ENCODE data around the gene DCDC2C. TPM values are rescaled to one million over a fixed set of nuclear protein-coding genes. Genes with fewer than 3 reads are reported as not detected.

Gene DCDC2C
- total and polyA plus RNA-seq, 2 donors (not counting 1 experiment from before 2014, with no cell fraction given) = not detected

- Histone ChIP-seq H3K79me2 (ENCODE audit: control insufficient read depth, insufficient read depth, low read length) (no peaks in the 10 kb centered on the region), H3K9me3 (ENCODE audit: control insufficient read depth, insufficient read depth, low read depth, low read length) (no peaks in the 10 kb centered on the region), H3K4me2 (ENCODE audit: extremely low read depth, insufficient read depth, low read length) (no peak overlapping the region), H3K27me3 (ENCODE audit: control insufficient read depth, insufficient read depth, low read length) (no peaks in the 10 kb centered on the region), H3K4me3 (replicated peaks in 1 of 4; ENCODE audit: control extremely low read depth in 1 of 4, insufficient read depth in 1 of 4, low read depth in 3 of 4, low read length in 4 of 4) (no peak overlapping the region), H3K27ac (ENCODE audit: insufficient read depth, low read length) (no peak overlapping the region), H2AFZ (ENCODE audit: low read length) (no peak overlapping the region), H4K20me1 (ENCODE audit: control insufficient read depth, extremely low read depth, insufficient read depth, low read length) (no peaks in the 10 kb centered on the region), H3K36me3 (ENCODE audit: control insufficient read depth, insufficient read depth, low read length) (no peaks in the 10 kb centered on the region), H3K4me1 (ENCODE audit: control insufficient read depth, extremely low read depth, insufficient read depth, low read length) (peaks cover 6% of the 10 kb centered on the region), H3K9ac (ENCODE audit: insufficient read depth, low read length) (no peak overlapping the region)
- no peak for DNase-seq (ENCODE audit: low read depth in 2 of 2)
- no peak for TF ChIP-seq CTCF (conservative IDR thresholded peaks at IDR 0.05 in 1 of 2, IDR thresholded peaks at IDR 0.05 in 1 of 2; ENCODE audit: low read depth in 1 of 2, low read length in 2 of 2)
- TF ChIP-seq EZH2 (IDR thresholded peaks at IDR 0.05; ENCODE audit: low read length, missing control alignments) = no peak
Measured at GRCh38 chr2:3655871-3656761, 47.3 kb upstream of the DCDC2C start.

DNA sequence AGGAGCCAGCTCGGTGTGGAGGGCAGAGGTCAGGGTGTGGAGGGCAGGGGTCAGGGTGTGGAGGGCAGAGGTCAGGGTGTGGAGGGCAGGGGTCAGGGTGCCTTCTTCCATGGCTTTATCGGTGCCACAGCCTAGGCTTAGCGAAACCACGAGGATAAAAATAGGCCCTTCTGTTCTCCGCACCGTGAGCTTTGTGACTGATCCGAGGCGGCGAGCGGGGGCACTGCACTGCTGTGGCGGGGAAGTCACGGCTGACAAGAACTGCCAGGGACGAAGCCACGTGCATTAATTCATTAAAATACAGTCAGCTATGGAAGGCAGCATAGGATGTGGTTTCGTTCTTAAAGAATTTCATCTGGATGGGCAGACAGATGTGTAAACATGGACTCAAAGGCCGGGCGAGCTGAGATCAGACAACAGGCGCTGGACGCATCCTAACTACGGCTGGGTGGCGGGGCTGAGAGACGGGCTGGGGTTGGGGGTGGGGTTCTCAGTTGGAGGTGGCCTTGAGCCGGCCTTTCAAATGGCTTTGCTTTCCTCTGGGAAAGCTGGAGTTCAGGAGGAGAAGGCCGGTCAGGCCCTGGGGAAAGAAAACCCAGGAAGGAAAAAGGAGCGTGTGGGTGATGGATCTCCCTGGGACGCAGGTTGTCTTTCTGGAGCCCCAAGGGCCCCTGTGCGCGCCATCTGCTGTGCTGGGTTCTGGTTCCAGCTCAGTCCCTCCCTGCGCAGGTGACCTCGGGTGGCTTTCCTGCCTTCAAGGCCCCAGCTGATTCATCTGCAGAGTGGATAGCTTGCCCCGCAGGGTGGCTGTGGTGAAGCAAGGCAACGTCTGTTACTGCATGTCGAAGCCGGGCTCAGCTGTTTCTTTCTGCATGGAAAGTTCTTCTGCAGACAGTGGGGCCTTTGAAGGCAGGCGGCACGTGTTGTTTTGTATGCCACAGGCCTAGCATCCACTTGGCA lies 46.3 kb upstream of the DCDC2C start:
- Histone ChIP-seq H3K27me3 (ENCODE audit: control insufficient read depth, insufficient read depth, low read length) (no peaks in the 10 kb centered on the region), H3K36me3 (ENCODE audit: control insufficient read depth, insufficient read depth, low read length) (no peaks in the 10 kb centered on the region), H2AFZ (ENCODE audit: low read length) (peak overlapping the region; percentile 51), H3K9ac (ENCODE audit: insufficient read depth, low read length) (no peak overlapping the region), H3K27ac (ENCODE audit: insufficient read depth, low read length) (no peak overlapping the region), H4K20me1 (ENCODE audit: control insufficient read depth, extremely low read depth, insufficient read depth, low read length) (no peaks in the 10 kb centered on the region), H3K4me3 (replicated peaks in 1 of 4; ENCODE audit: control extremely low read depth in 1 of 4, insufficient read depth in 1 of 4, low read depth in 3 of 4, low read length in 4 of 4) (no peak overlapping the region), H3K79me2 (ENCODE audit: control insufficient read depth, insufficient read depth, low read length) (no peaks in the 10 kb centered on the region), H3K4me1 (ENCODE audit: control insufficient read depth, extremely low read depth, insufficient read depth, low read length) (peaks cover 2% of the 10 kb centered on the region), H3K4me2 (ENCODE audit: extremely low read depth, insufficient read depth, low read length) (peak overlapping the region; percentile 66), H3K9me3 (ENCODE audit: control insufficient read depth, insufficient read depth, low read depth, low read length) (no peaks in the 10 kb centered on the region)
- TF ChIP-seq CTCF (conservative IDR thresholded peaks at IDR 0.05 in 1 of 2, IDR thresholded peaks at IDR 0.05 in 1 of 2; ENCODE audit: low read depth in 1 of 2, low read length in 2 of 2) = no peak
- TF ChIP-seq EZH2 (IDR thresholded peaks at IDR 0.05; ENCODE audit: low read length, missing control alignments) = no peak
- peak; percentile 9 to 54 for DNase-seq (ENCODE audit: low read depth in 2 of 2)

- H3K27me3 ChIP-seq (ENCODE audit: control insufficient read depth, insufficient read depth, low read length) = no peaks in the 10 kb centered on the region
- TF ChIP-seq CTCF (conservative IDR thresholded peaks at IDR 0.05 in 1 of 2, IDR thresholded peaks at IDR 0.05 in 1 of 2; ENCODE audit: low read depth in 1 of 2, low read length in 2 of 2) (no peak), EZH2 (IDR thresholded peaks at IDR 0.05; ENCODE audit: low read length, missing control alignments) (no peak)
- no peak within 1 kb of the TSS for H3K9ac ChIP-seq (ENCODE audit: insufficient read depth, low read length)
- H3K4me1 ChIP-seq (ENCODE audit: control insufficient read depth, extremely low read depth, insufficient read depth, low read length) = peaks cover 2% of the 10 kb centered on the region
- H3K27ac ChIP-seq (ENCODE audit: insufficient read depth, low read length) = no peak within 1 kb of the TSS
- H3K4me2 ChIP-seq (ENCODE audit: extremely low read depth, insufficient read depth, low read length) = peak within 1 kb of the TSS; percentile 66
- no peak within 1 kb of the TSS for H3K4me3 ChIP-seq (replicated peaks in 1 of 4; ENCODE audit: control extremely low read depth in 1 of 4, insufficient read depth in 1 of 4, low read depth in 3 of 4, low read length in 4 of 4)
- H4K20me1 ChIP-seq (ENCODE audit: control insufficient read depth, extremely low read depth, insufficient read depth, low read length) = no peaks in the 10 kb centered on the region
- no peak for DNase-seq (ENCODE audit: low read depth in 2 of 2)
- H3K79me2 ChIP-seq (ENCODE audit: control insufficient read depth, insufficient read depth, low read length) = no peaks in the 10 kb centered on the region
- H3K36me3 ChIP-seq (ENCODE audit: control insufficient read depth, insufficient read depth, low read length) = no peaks in the 10 kb centered on the region
- H3K9me3 ChIP-seq (ENCODE audit: control insufficient read depth, insufficient read depth, low read depth, low read length) = no peaks in the 10 kb centered on the region
- peak within 1 kb of the TSS; percentile 51 for H2AFZ ChIP-seq (ENCODE audit: low read length)
Measured at GRCh38 chr2:3657881-3658280, 45.5 kb upstream of the DCDC2C start, which contains the start of gene ALLC. ALLC (plus strand) TSS chr2:3658200; CDS start chr2:3671158, 12,958 bp downstream.

Data from fibroblast of lung (primary cell).